Neural crest cell (in vitro differentiated cells): ENCODE results near the gene SHISAL1. TPM values are rescaled to one million over a fixed set of nuclear protein-coding genes. Genes with fewer than 3 reads are reported as not detected.
A peak's percentile ranks its signal among the peaks of the same experiment; 100 is the strongest.

ENCODE experiments used
- DNase-seq: peaks from one replicate; pipeline ENCODE4 v3.0.0; 2021; ENCODE audit warnings: low read depth, mixed read lengths, low spot score
- H3K27ac Mint-ChIP-seq: one replicate; pipeline ENCODE4 v1.8.0; 2021; ENCODE audit warnings: mild to moderate bottlenecking, mixed read lengths; ENCODE audit not compliant: unreplicated experiment
- H3K27me3 Mint-ChIP-seq: 2 replicates; pipeline ENCODE4 v1.8.0; 2021; ENCODE audit warnings: low read depth, mild to moderate bottlenecking, mixed read lengths
- H3K36me3 Mint-ChIP-seq: 2 replicates; pipeline ENCODE4 v1.8.0; 2021; ENCODE audit warnings: low read depth, mild to moderate bottlenecking, mixed read lengths
- H3K4me1 Mint-ChIP-seq: 2 replicates; pipeline ENCODE4 v1.8.0; 2021; ENCODE audit warnings: mixed read lengths
- H3K4me3 Mint-ChIP-seq: one replicate; pipeline ENCODE4 v1.8.0; 2021; ENCODE audit warnings: mild to moderate bottlenecking, mixed read lengths
- H3K9me3 Mint-ChIP-seq: 2 replicates; pipeline ENCODE4 v1.8.0; 2021; ENCODE audit warnings: mixed read lengths
- CTCF ChIP-seq: fragments of 200-600 bp; sonication (generic); conservative IDR thresholded peaks from 2 replicates; pipeline ENCODE4 v1.5.0; 2021; ENCODE audit warnings: antibody characterized with exemption, mild to moderate bottlenecking
- total RNA-seq: library from RNA; stranded (reverse); gene quantifications from 2 replicates; pipeline ENCODE4 v1.2.1, GENCODE V29; 2021

SHISAL1 gene
- total RNA-seq, 1 donor from 2014 or later, result 4.2 TPM

- DNase-seq, result no peak
- no peaks in the 10 kb centered on the region for H3K36me3 Mint-ChIP-seq
- no peak overlapping the region for H3K4me3 Mint-ChIP-seq
- H3K27me3 Mint-ChIP-seq, result no peaks in the 10 kb centered on the region
- no peak for TF ChIP-seq CTCF
- no peak overlapping the region for H3K27ac Mint-ChIP-seq
- H3K4me1 Mint-ChIP-seq, result peaks cover 11% of the 10 kb centered on the region
- H3K9me3 Mint-ChIP-seq, result no peaks in the 10 kb centered on the region
These were observed 45.7 kb downstream of the SHISAL1 start for GRCh38 chr22:44266796-44267760.

DNA sequence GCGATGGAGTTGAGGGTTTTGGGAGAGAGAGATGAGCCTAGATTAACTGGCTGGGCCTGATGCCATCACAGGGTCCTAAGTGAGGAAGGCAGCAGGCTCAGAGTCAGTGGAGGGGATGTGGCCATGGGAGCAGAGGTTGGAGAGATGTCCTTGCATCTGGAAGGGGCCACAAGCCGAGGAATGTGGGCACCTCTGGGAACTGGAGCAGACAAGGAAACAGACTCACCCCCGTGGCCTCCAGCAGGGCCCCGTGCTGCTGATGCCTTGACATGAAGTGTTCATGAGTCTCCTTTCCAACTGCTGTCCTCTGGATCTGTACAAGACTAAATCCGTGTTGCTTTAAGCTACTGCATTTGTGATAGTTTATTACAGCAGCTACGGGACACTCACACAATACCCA is 49.2 kb downstream of the SHISAL1 start:
- no peaks in the 10 kb centered on the region for H3K9me3 Mint-ChIP-seq
- peak overlapping the region; percentile 43 for H3K27ac Mint-ChIP-seq
- H3K4me1 Mint-ChIP-seq, result no peaks in the 10 kb centered on the region
- H3K27me3 Mint-ChIP-seq, result no peaks in the 10 kb centered on the region
- no peak for DNase-seq
- no peak for TF ChIP-seq CTCF
- H3K4me3 Mint-ChIP-seq, result no peak overlapping the region
- no peaks in the 10 kb centered on the region for H3K36me3 Mint-ChIP-seq

GRCh38 chr22:44261861-44262595 is 50.7 kb downstream of the SHISAL1 start:
- no peak for TF ChIP-seq CTCF
- Mint-ChIP-seq H3K27ac (no peak overlapping the region), H3K36me3 (no peaks in the 10 kb centered on the region), H3K27me3 (no peaks in the 10 kb centered on the region), H3K4me1 (peaks cover 5% of the 10 kb centered on the region), H3K9me3 (no peaks in the 10 kb centered on the region), H3K4me3 (no peak overlapping the region)
- DNase-seq, result no peak

- no peak for TF ChIP-seq CTCF
- Mint-ChIP-seq H3K27me3 (peaks cover 7% of the 10 kb centered on the region), H3K27ac (peak overlapping the region; percentile 83), H3K4me3 (no peak overlapping the region), H3K36me3 (no peaks in the 10 kb centered on the region), H3K9me3 (no peaks in the 10 kb centered on the region), H3K4me1 (peaks cover 12% of the 10 kb centered on the region)
- no peak for DNase-seq
These were observed 51.4 kb downstream of the SHISAL1 start for GRCh38 chr22:44261164-44261860.

GRCh38 chr22:44260216-44261035 is 52.3 kb downstream of the SHISAL1 start:
- H3K27ac Mint-ChIP-seq, result no peak overlapping the region
- H3K36me3 Mint-ChIP-seq, result no peaks in the 10 kb centered on the region
- no peaks in the 10 kb centered on the region for H3K9me3 Mint-ChIP-seq
- no peak for DNase-seq
- TF ChIP-seq CTCF, result no peak
- H3K4me3 Mint-ChIP-seq, result no peak overlapping the region
- peaks cover 12% of the 10 kb centered on the region for H3K4me1 Mint-ChIP-seq
- peaks cover 9% of the 10 kb centered on the region for H3K27me3 Mint-ChIP-seq
